Liver (tissue), 9 donors: ENCODE data around the gene HOXB4. TPM values are rescaled to one million over a fixed set of nuclear protein-coding genes. Genes with fewer than 3 reads are reported as not detected.

ENCODE experiments used
- DNase-seq: peaks from one replicate; pipeline ENCODE4 v3.0.0-alpha.2; 2017; ENCODE audit warnings: low spot score
- H3K27ac ChIP-seq, 2 donors: one replicate each; pipeline ENCODE4 v1.7.0; 2013; ENCODE audit warnings: inconsistent platforms in 2 of 2, low read length in 2 of 2, control low read depth in 1 of 2, low read depth in 1 of 2, mild to moderate bottlenecking in 1 of 2
- H3K27me3 ChIP-seq, 4 donors: one replicate each; pipeline versions ENCODE4 v1.6.1 to v1.7.0; 2013; ENCODE audit warnings: low read length in 3 of 4, inconsistent platforms in 1 of 4, mild to moderate bottlenecking in 1 of 4, moderate library complexity in 1 of 4; ENCODE audit not compliant: control insufficient read depth in 4 of 4, insufficient read depth in 4 of 4
- H3K36me3 ChIP-seq, 4 donors: one replicate each; pipeline versions ENCODE4 v1.6.1 to v1.7.0; 2013; ENCODE audit warnings: low read length in 3 of 4, mild to moderate bottlenecking in 3 of 4, low read depth in 1 of 4, moderate library complexity in 1 of 4; ENCODE audit not compliant: control insufficient read depth in 4 of 4, insufficient read depth in 3 of 4
- H3K4me1 ChIP-seq, 4 donors: one replicate each; pipeline versions ENCODE4 v1.6.1 to v1.7.0; 2013; ENCODE audit warnings: low read length in 3 of 4, mild to moderate bottlenecking in 3 of 4, moderate library complexity in 1 of 4; ENCODE audit not compliant: control insufficient read depth in 4 of 4, insufficient read depth in 4 of 4
- H3K4me3 ChIP-seq, 3 donors: one replicate each; pipeline versions ENCODE4 v1.6.1 to v1.7.0; 2013; ENCODE audit warnings: low read length in 3 of 3, control low read depth in 1 of 3, low read depth in 1 of 3, mild to moderate bottlenecking in 1 of 3
- H3K9ac ChIP-seq, 2 donors: one replicate each; pipeline ENCODE4 v1.7.0; 2013; ENCODE audit warnings: low read length in 2 of 2, mild to moderate bottlenecking in 2 of 2, moderate library complexity in 2 of 2, control low read depth in 1 of 2, low read depth in 1 of 2
- H3K9me3 ChIP-seq, 4 donors: one replicate each; pipeline versions ENCODE4 v1.6.1 to v1.7.0; 2013; ENCODE audit warnings: low read length in 3 of 4; ENCODE audit not compliant: control insufficient read depth in 4 of 4
- EGR1 ChIP-seq, 2 donors: IDR thresholded peaks; 2 replicates each; pipeline ENCODE4 v1.6.1; 2016 to 2018; ENCODE audit warnings: antibody characterized with exemption in 2 of 2, low read depth in 2 of 2
- FOXA1 ChIP-seq: IDR thresholded peaks from 2 replicates; pipeline ENCODE4 v1.6.1; 2016; ENCODE audit warnings: antibody characterized with exemption
- FOXA2 ChIP-seq: IDR thresholded peaks from 2 replicates; pipeline ENCODE4 v1.6.1; 2016; ENCODE audit warnings: antibody characterized with exemption
- GABPA ChIP-seq, 2 donors: IDR thresholded peaks in 1 of 2; conservative IDR thresholded peaks in 1 of 2; 2 replicates each; pipeline ENCODE4 v1.6.1; 2016; ENCODE audit warnings: antibody characterized with exemption in 2 of 2, mild to moderate bottlenecking in 1 of 2, moderate library complexity in 1 of 2
- HNF4G ChIP-seq: IDR thresholded peaks from 2 replicates; pipeline ENCODE4 v1.6.1; 2016; ENCODE audit warnings: antibody characterized with exemption
- JUND ChIP-seq, 2 donors: IDR thresholded peaks; 2 replicates each; pipeline ENCODE4 v1.6.1; 2016; ENCODE audit warnings: antibody characterized with exemption in 2 of 2
- NR2F2 ChIP-seq: IDR thresholded peaks from 2 replicates; pipeline ENCODE4 v1.6.1; 2016; ENCODE audit warnings: antibody characterized with exemption
- RXRA ChIP-seq, 2 donors: IDR thresholded peaks; 2 replicates each; pipeline ENCODE4 v1.6.1; 2017 to 2018; ENCODE audit warnings: antibody characterized with exemption in 2 of 2, mild to moderate bottlenecking in 1 of 2
- SP1 ChIP-seq: IDR thresholded peaks from 2 replicates; pipeline ENCODE4 v1.6.1; 2018; ENCODE audit warnings: antibody characterized with exemption, mild to moderate bottlenecking
- TAF1 ChIP-seq: conservative IDR thresholded peaks from 2 replicates; pipeline ENCODE4 v1.6.1; 2016; ENCODE audit warnings: antibody characterized with exemption, mild to moderate bottlenecking
- YY1 ChIP-seq: IDR thresholded peaks from 2 replicates; pipeline ENCODE4 v1.6.1; 2016; ENCODE audit warnings: antibody characterized with exemption, mild to moderate bottlenecking
- WGBS: extraction: QIAGEN DNeasy Blood & Tissue Kit; methylation state at CpG from one replicate; pipeline ENCODE4 v1.1.7; 2013; 5-methylcytosine and 5-hydroxymethylcytosine counted together
- polyA plus RNA-seq, 2 donors: library from polyadenylated mRNA; stranded (reverse) in 1 of 2; unstranded in 1 of 2; fragments of 200-250 nt in 1 of 2; fragments of >200 nt in 1 of 2; fragmentation: Nextera tagmentation in 1 of 2; extraction: Ambion mirVana in 1 of 2; gene quantifications; one replicate each; pipeline versions ENCODE4 v1.2.1 to v1.2.3, GENCODE V29; 2013 to 2015
- total RNA-seq, 2 donors: library from RNA; depleted of rRNA; stranded (reverse); fragments of >200 nt; gene quantifications; one replicate each; pipeline ENCODE4 v1.2.3, GENCODE V29; 2014
- TF ChIP-seq, protein P1 (sequence below): IDR thresholded peaks from 2 replicates; pipeline ENCODE4 v1.6.1; 2016; ENCODE audit warnings: antibody characterized with exemption
- TF ChIP-seq, protein P2 (sequence below): IDR thresholded peaks from 2 replicates; pipeline ENCODE4 v1.6.1; 2016; ENCODE audit warnings: antibody characterized with exemption
- TF ChIP-seq, protein P3 (sequence below): IDR thresholded peaks from 2 replicates; pipeline ENCODE4 v1.6.1; 2016; ENCODE audit warnings: antibody characterized with exemption
- TF ChIP-seq, protein P4 (sequence below): IDR thresholded peaks from 2 replicates; pipeline ENCODE4 v1.6.1; 2016; ENCODE audit warnings: antibody characterized with exemption, mild to moderate bottlenecking
- TF ChIP-seq, protein P5 (sequence below): fragments of 150-350 bp; IDR thresholded peaks from 2 replicates; pipeline ENCODE4 v1.5.1; 2017; ENCODE audit warnings: improper control_type of control experiment, low read depth, low read length; ENCODE audit not compliant: missing input control
- donor health status: healthy.
- donor health status: healthy.
- donor health status: healthy.
- donor health status: healthy.
- donor health status: healthy.

The HOXB4 gene
- total and polyA plus RNA-seq, 4 donors, result 0.19 to 0.75 (median 0.50) TPM

DNA sequence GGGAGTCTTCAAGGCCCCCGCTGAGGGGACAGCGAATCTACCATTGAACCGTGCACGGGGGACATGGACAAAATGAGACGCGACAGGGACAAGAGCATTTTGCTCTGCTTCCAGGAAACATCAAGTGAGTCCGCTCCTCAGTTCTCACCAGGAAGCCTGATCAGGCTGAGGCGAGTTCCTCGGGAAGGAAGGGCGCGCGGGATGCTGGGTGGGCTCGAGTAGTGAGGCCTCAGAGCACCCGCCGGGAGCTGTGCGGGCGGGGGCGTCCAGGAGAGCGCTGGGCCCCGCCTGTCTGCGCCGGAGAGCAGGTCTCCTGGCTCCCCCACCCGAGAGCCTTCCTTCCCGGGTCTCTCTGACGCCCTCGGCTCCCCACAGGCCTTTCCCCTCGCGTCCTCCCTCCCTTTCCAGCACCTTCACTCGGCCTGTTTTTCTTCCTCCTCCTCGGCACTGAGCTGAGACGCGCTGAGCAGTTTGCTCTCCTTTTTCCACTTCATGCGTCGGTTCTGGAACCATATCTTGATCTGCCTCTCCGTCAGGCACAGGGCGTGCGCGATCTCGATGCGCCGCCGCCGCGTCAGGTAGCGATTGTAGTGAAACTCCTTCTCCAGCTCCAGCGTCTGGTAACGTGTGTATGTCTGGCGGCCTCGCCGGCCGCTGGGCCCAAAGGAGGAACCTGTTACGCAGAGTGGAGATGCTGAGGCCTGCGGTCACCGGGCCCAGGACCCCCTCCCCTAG is 18.0 kb upstream of the HOXB4 start (continued):
- TF ChIP-seq, protein P1, sequence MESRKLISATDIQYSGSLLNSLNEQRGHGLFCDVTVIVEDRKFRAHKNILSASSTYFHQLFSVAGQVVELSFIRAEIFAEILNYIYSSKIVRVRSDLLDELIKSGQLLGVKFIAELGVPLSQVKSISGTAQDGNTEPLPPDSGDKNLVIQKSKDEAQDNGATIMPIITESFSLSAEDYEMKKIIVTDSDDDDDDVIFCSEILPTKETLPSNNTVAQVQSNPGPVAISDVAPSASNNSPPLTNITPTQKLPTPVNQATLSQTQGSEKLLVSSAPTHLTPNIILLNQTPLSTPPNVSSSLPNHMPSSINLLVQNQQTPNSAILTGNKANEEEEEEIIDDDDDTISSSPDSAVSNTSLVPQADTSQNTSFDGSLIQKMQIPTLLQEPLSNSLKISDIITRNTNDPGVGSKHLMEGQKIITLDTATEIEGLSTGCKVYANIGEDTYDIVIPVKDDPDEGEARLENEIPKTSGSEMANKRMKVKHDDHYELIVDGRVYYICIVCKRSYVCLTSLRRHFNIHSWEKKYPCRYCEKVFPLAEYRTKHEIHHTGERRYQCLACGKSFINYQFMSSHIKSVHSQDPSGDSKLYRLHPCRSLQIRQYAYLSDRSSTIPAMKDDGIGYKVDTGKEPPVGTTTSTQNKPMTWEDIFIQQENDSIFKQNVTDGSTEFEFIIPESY, result no peak
- TF ChIP-seq, protein P2, sequence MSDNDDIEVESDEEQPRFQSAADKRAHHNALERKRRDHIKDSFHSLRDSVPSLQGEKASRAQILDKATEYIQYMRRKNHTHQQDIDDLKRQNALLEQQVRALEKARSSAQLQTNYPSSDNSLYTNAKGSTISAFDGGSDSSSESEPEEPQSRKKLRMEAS, result no peak
- TF ChIP-seq, protein P3, sequence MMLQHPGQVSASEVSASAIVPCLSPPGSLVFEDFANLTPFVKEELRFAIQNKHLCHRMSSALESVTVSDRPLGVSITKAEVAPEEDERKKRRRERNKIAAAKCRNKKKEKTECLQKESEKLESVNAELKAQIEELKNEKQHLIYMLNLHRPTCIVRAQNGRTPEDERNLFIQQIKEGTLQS, result no peak
- no peak for TF ChIP-seq NR2F2
- TF ChIP-seq FOXA1, result no peak
- no peak for TF ChIP-seq JUND (IDR thresholded peaks at IDR 0.05)
- TF ChIP-seq RXRA (IDR thresholded peaks at IDR 0.05), result no peak

DNA sequence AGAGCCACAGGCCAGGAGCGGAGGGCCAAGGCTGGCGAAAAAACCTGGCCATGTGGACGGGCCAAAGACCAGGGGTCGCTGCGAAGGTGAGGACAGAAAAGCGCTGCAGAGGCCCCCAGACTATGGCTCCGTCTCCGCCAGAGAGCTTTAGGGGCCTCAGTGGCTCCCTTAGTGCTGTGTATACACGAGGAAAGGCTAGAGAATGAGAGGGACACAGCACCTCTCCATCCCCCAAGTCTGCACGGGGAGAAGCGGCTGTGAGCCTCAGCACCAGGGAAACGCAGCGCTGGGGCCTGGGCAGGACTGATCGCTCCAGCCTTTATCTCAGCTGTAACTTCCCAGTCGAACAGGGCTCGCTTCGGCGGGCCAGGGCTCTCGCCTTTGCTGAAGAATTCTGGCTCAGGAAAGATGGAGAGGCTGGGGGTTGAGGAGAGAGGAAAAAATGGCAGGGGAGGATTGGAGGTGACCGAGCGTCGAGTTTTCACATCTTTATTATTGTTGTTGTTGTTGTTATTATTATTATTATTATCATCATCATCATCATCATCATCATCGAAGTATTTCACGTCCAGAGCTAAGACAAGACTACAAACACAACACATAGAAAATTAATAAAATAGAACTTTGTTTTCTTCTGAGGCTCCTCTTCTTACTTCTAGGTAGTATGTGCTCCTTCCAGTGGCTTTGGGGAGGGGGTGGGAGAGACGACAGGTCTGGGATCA is 17.3 kb upstream of the HOXB4 start:
- H3K9me3 ChIP-seq, result no peaks in the 10 kb centered on the region
- no peak overlapping the region for H3K9ac ChIP-seq
- peaks cover 4 to 18% (median 11%) of the 10 kb centered on the region in 4 donors for H3K27me3 ChIP-seq
- peaks cover 2 to 23% (median 4%) of the 10 kb centered on the region in 4 donors for H3K4me1 ChIP-seq
- no peaks in the 10 kb centered on the region for H3K36me3 ChIP-seq
- no peak overlapping the region for H3K27ac ChIP-seq
- 46% methylated on average over 25 of the region's 25 CpGs for WGBS
- TF ChIP-seq FOXA2 (no peak), FOXA1 (no peak), NR2F2 (no peak), EGR1 (IDR thresholded peaks at IDR 0.05; ENCODE audit: low read depth in 2 of 2) (no peak), RXRA (IDR thresholded peaks at IDR 0.05) (no peak), TAF1 (no peak), YY1 (no peak), GABPA (IDR thresholded peaks at IDR 0.05 in 1 of 2, conservative IDR thresholded peaks at IDR 0.05 in 1 of 2) (no peak), SP1 (no peak), HNF4G (no peak)
- TF ChIP-seq, protein P4, sequence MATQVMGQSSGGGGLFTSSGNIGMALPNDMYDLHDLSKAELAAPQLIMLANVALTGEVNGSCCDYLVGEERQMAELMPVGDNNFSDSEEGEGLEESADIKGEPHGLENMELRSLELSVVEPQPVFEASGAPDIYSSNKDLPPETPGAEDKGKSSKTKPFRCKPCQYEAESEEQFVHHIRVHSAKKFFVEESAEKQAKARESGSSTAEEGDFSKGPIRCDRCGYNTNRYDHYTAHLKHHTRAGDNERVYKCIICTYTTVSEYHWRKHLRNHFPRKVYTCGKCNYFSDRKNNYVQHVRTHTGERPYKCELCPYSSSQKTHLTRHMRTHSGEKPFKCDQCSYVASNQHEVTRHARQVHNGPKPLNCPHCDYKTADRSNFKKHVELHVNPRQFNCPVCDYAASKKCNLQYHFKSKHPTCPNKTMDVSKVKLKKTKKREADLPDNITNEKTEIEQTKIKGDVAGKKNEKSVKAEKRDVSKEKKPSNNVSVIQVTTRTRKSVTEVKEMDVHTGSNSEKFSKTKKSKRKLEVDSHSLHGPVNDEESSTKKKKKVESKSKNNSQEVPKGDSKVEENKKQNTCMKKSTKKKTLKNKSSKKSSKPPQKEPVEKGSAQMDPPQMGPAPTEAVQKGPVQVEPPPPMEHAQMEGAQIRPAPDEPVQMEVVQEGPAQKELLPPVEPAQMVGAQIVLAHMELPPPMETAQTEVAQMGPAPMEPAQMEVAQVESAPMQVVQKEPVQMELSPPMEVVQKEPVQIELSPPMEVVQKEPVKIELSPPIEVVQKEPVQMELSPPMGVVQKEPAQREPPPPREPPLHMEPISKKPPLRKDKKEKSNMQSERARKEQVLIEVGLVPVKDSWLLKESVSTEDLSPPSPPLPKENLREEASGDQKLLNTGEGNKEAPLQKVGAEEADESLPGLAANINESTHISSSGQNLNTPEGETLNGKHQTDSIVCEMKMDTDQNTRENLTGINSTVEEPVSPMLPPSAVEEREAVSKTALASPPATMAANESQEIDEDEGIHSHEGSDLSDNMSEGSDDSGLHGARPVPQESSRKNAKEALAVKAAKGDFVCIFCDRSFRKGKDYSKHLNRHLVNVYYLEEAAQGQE, result no peak
- TF ChIP-seq, protein P3, result no peak
- TF ChIP-seq, protein P5, sequence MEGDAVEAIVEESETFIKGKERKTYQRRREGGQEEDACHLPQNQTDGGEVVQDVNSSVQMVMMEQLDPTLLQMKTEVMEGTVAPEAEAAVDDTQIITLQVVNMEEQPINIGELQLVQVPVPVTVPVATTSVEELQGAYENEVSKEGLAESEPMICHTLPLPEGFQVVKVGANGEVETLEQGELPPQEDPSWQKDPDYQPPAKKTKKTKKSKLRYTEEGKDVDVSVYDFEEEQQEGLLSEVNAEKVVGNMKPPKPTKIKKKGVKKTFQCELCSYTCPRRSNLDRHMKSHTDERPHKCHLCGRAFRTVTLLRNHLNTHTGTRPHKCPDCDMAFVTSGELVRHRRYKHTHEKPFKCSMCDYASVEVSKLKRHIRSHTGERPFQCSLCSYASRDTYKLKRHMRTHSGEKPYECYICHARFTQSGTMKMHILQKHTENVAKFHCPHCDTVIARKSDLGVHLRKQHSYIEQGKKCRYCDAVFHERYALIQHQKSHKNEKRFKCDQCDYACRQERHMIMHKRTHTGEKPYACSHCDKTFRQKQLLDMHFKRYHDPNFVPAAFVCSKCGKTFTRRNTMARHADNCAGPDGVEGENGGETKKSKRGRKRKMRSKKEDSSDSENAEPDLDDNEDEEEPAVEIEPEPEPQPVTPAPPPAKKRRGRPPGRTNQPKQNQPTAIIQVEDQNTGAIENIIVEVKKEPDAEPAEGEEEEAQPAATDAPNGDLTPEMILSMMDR, result no peak
- TF ChIP-seq, protein P1, result no peak
- DNase-seq, result no peak
- no peak overlapping the region for H3K4me3 ChIP-seq
